NT2/D1 (cell line): ENCODE results near the gene KLF7.

Experiments used
- DNase-seq: peaks from one replicate; pipeline ENCODE4 v3.0.0-alpha.2; 2011; ENCODE audit warnings: low read depth, low spot score
- H3K27me3 ChIP-seq: 2 replicates; pipeline ENCODE4 v1.6.0; 2011; ENCODE audit warnings: mild to moderate bottlenecking; ENCODE audit not compliant: insufficient read length, insufficient read depth
- H3K36me3 ChIP-seq: 2 replicates; pipeline ENCODE4 v1.6.1; 2011; ENCODE audit warnings: mild to moderate bottlenecking, low read length, mixed read lengths; ENCODE audit not compliant: insufficient read depth, insufficient read length
- H3K4me1 ChIP-seq: 2 replicates; pipeline ENCODE4 v1.5.1; 2011; ENCODE audit not compliant: insufficient read depth, insufficient read length
- H3K4me3 ChIP-seq: 2 replicates; pipeline ENCODE4 v1.5.1; 2011; ENCODE audit warnings: low read depth; ENCODE audit not compliant: insufficient read length
- H3K9ac ChIP-seq: 2 replicates; pipeline ENCODE4 v1.6.0; 2011; ENCODE audit warnings: low read depth; ENCODE audit not compliant: insufficient read length
- H3K9me3 ChIP-seq: 2 replicates; pipeline ENCODE4 v1.5.1; 2011; ENCODE audit warnings: mild to moderate bottlenecking, low read length; ENCODE audit not compliant: insufficient read depth
- SUZ12 ChIP-seq: IDR thresholded peaks from 2 replicates; pipeline ENCODE4 v1.6.1; 2011; ENCODE audit not compliant: insufficient read length, insufficient read depth; ENCODE audit errors: extremely low read depth
- YY1 ChIP-seq: IDR thresholded peaks from 2 replicates; pipeline ENCODE4 v1.6.1; 2011; ENCODE audit not compliant: insufficient read length, insufficient read depth
- ZNF274 ChIP-seq: IDR thresholded peaks from 2 replicates; pipeline ENCODE4 v1.6.1; 2011; ENCODE audit warnings: mild to moderate bottlenecking, low read depth, low read length

KLF7 gene

DNA sequence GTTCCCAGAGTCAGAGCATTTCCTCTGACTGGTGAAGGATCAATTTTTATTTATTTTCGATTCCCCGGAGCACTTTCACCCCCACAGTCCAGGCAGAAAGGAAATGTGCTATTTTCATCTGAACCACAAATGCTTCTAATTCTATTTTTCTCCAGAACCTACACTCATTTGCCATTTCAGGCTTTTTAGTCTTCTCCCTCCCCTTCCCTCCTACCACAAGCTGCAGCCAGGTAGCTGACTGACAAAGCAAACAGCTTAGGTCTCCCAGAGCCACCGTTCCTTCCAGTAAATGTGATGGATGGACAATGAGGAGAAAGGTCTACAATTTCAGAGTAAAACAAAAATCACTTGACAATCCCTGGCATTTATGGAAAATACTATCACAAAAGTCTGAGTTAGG, 76.9 kb downstream of the KLF7 start:
- TF ChIP-seq ZNF274 (no peak), YY1 (no peak), SUZ12 (no peak)
- no peaks in the 10 kb centered on the region for H3K27me3 ChIP-seq
- H3K9me3 ChIP-seq: peaks cover 25% of the 10 kb centered on the region
- H3K4me1 ChIP-seq: no peaks in the 10 kb centered on the region
- peaks cover 64% of the 10 kb centered on the region for H3K36me3 ChIP-seq
- H3K4me3 ChIP-seq: no peak overlapping the region
- no peak for DNase-seq
- no peak overlapping the region for H3K9ac ChIP-seq

DNA sequence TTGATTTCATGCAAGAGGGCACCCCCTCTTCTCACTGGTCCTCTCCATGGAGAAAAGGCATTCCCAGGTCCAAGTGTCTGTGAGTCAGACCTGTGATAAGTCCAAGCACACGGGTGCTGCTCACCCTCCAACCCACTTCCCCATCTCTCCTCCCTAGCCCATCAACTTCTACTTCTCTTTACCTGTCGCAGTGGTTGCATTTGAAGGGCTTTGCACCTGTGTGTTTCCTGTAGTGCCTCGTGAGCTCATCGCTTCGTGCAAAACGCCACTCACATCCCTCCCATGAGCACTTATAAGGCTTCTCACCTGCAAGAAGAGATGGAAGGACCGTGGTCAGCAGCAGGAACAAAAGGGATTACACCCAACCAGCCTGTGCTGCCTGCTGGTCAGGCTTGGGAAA, 77.5 kb downstream of the KLF7 start:
- no peaks in the 10 kb centered on the region for H3K27me3 ChIP-seq
- no peak overlapping the region for H3K4me3 ChIP-seq
- H3K4me1 ChIP-seq: no peaks in the 10 kb centered on the region
- peaks cover 20% of the 10 kb centered on the region for H3K9me3 ChIP-seq
- no peak overlapping the region for H3K9ac ChIP-seq
- DNase-seq: no peak
- no peak for TF ChIP-seq YY1
- no peak for TF ChIP-seq ZNF274
- no peak for TF ChIP-seq SUZ12
- peaks cover 68% of the 10 kb centered on the region for H3K36me3 ChIP-seq

- no peak for TF ChIP-seq SUZ12
- TF ChIP-seq ZNF274: no peak
- no peak for TF ChIP-seq YY1
- H3K4me1 ChIP-seq: no peaks in the 10 kb centered on the region
Measured at GRCh38 chr2:207087046-207087902, 78.5 kb downstream of the KLF7 start.

GRCh38 chr2:207086136-207086535, 79.6 kb downstream of the KLF7 start:
- Histone ChIP-seq H3K4me1 (no peaks in the 10 kb centered on the region), H3K9ac (no peak overlapping the region), H3K4me3 (no peak overlapping the region), H3K9me3 (no peaks in the 10 kb centered on the region), H3K27me3 (no peaks in the 10 kb centered on the region), H3K36me3 (peaks cover 75% of the 10 kb centered on the region)
- no peak for DNase-seq
- TF ChIP-seq YY1 (no peak), SUZ12 (no peak), ZNF274 (no peak)

More at GRCh38 chr2:207087046-207087902, 78.5 kb downstream of the KLF7 start:
- H3K36me3 ChIP-seq: peaks cover 72% of the 10 kb centered on the region
- no peak overlapping the region for H3K9ac ChIP-seq
- H3K27me3 ChIP-seq: no peaks in the 10 kb centered on the region
- H3K4me3 ChIP-seq: no peak overlapping the region
- H3K9me3 ChIP-seq: peaks cover 10% of the 10 kb centered on the region
- DNase-seq: no peak

DNA sequence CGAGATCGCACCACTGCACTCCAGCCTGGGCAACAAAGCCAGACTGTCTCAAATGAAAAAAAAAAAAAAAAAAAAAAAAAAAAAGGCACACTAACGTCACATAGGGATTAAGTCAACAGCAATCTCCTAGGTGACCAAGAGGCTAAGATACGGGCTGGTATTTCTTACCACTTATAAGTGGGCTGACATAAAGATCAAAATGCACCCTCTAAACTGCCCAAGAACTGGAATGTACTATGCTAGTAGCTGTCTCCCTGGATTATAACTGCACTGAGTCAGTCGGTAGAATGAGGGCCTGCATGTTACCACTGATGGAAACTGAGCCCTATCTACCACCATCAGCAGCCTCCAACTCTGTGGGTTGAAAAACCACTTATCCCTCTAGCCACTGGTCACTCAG, 80.6 kb downstream of the KLF7 start:
- no peak for TF ChIP-seq SUZ12
- TF ChIP-seq ZNF274: no peak
- TF ChIP-seq YY1: no peak
- Histone ChIP-seq H3K36me3 (peaks cover 82% of the 10 kb centered on the region), H3K9ac (no peak overlapping the region), H3K27me3 (no peaks in the 10 kb centered on the region), H3K4me3 (no peak overlapping the region), H3K4me1 (no peaks in the 10 kb centered on the region), H3K9me3 (no peaks in the 10 kb centered on the region)
- DNase-seq: no peak

DNA sequence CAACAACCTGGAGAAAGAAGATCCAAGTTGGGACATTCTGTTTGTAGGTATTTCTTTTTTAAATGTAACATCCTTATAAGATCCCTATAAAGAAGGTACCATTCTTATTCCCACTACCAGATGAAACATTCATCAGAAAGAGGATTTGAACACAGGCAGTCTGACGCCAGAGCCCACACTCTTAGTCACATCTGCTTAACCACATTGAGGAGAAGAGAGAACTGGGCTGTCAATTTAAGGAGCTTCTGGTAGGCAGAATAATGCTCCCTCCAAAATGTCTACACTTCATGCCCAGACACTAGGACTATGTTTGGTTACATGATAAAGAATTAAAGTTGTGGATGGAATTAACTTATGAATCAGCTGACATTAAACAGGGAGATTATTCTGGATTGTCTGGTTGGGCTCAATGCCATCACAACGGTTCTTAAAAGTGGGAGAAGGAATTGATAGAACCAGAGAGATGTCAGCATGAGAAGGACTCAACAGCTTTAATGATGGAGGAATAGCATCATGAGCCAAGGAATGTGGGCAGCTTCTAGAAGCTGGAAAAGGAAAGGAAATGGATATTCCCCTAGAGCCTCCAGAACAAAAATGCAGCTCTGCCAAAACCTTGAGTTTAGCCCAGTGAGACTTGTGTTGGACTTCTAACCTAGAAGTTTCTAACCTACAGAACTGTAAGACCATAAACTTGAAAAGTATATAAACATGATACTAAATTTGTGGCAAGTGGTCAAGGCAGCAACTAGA, 82.2 kb downstream of the KLF7 start:
- DNase-seq: no peak
- H3K9ac ChIP-seq: no peak overlapping the region

DNA sequence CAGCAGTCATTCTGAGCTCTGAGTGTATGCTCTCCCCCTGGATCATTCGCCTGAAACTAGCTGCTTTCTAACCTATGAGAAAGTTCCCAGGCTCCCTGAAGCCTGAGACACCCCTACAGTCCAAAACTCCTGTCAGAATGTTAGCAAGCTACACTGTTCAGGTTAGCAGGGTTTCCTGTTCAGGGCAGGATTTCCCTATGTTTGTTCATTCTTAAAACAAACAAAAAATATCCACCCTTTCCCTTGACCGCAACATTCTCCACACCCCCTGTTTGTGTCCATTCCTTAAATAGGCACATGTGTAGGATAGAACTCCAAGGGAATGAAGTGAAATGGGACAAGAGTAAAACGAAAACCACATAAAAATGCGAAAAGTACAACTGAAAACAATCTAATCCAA, 83.1 kb downstream of the KLF7 start:
- no peak overlapping the region for H3K4me3 ChIP-seq
- H3K36me3 ChIP-seq: peaks cover 83% of the 10 kb centered on the region
- DNase-seq: no peak
- no peak for TF ChIP-seq YY1
- no peak for TF ChIP-seq SUZ12
- TF ChIP-seq ZNF274: no peak
- H3K4me1 ChIP-seq: no peaks in the 10 kb centered on the region
- H3K9ac ChIP-seq: no peak overlapping the region
- no peaks in the 10 kb centered on the region for H3K27me3 ChIP-seq
- H3K9me3 ChIP-seq: no peaks in the 10 kb centered on the region

More for the DNA sequence above, 82.2 kb downstream of the KLF7 start:
- TF ChIP-seq YY1 (no peak), ZNF274 (no peak), SUZ12 (no peak)
- H3K27me3 ChIP-seq: no peaks in the 10 kb centered on the region
- H3K9me3 ChIP-seq: no peaks in the 10 kb centered on the region
- no peaks in the 10 kb centered on the region for H3K4me1 ChIP-seq
- H3K4me3 ChIP-seq: no peak overlapping the region
- H3K36me3 ChIP-seq: peaks cover 84% of the 10 kb centered on the region
